ENCODE measurements around the gene HEYL. TPM values are rescaled to one million over a fixed set of nuclear protein-coding genes. Genes with fewer than 3 reads are reported as not detected.

The HEYL gene
- total and polyA plus RNA-seq, 2 of the 8 experiments (the other 6 are each of a cell fraction or from before 2014, with no cell fraction given) = 1.8 to 3.1 TPM

- no peak overlapping the region for H3K27ac ChIP-seq (ENCODE audit: low read depth, low read length)
- H3K56ac ChIP-seq (replicated peaks; ENCODE audit: insufficient read length, low read depth, low read length) = no peak overlapping the region
- no peaks in the 10 kb centered on the region for H3K79me1 ChIP-seq (ENCODE audit: low read depth, low read length)
- no peak overlapping the region for H2BK12ac ChIP-seq (ENCODE audit: low read depth, low read length)
- CTCF ChIA-PET (ENCODE audit: partially characterized antibody) = interaction anchor here (0.7 to 10.5 kb wide), 22 partner anchors 9 to 129 kb away, joined by 3 to 184 read pairs (median 18); partner anchors contain the start of genes HPCAL4 and PPIE
- H3K4me1 ChIP-seq (replicated peaks in 1 of 4; ENCODE audit: control insufficient read depth in 3 of 4, insufficient read depth in 4 of 4, low read length in 3 of 4) = peaks cover 0 to 11% (median 5%) of the 10 kb centered on the region in 4 experiments; a peak in 5 of 7 replicates
- H3K23me2 ChIP-seq (ENCODE audit: low read depth, low read length) = peaks cover 3% of the 10 kb centered on the region; the same call in 1 of the 2 replicates
- no peak overlapping the region for H3K9ac ChIP-seq (replicated peaks in 1 of 4; ENCODE audit: extremely low read depth in 1 of 4, low read depth in 3 of 4, low read length in 3 of 4)
- H4K8ac ChIP-seq (ENCODE audit: extremely low read depth, insufficient read depth, low read length) = no peak overlapping the region
- H3K14ac ChIP-seq (ENCODE audit: insufficient read length) = no peak overlapping the region
- no peak overlapping the region for H2BK15ac ChIP-seq (ENCODE audit: low read length)
- H4K5ac ChIP-seq (ENCODE audit: insufficient read length, low read depth, low read length) = no peak overlapping the region
- H4K20me1 ChIP-seq (replicated peaks in 1 of 2; ENCODE audit: control insufficient read depth in 1 of 2, insufficient read depth in 2 of 2, low read length in 2 of 2) = peaks cover 1 to 6% of the 10 kb centered on the region in 2 experiments
- peak overlapping the region; percentile 90; a peak in 1 of 4 replicates for H3K4me2 ChIP-seq (ENCODE audit: insufficient read depth in 1 of 2, low read depth in 2 of 2, low read length in 2 of 2)
- H3K4me3 ChIP-seq (ENCODE audit: extremely low read depth in 1 of 4, insufficient read depth in 2 of 4, low read depth in 3 of 4, low read length in 4 of 4) = peak overlapping the region in 1 of 4 experiments; percentile 61; a peak in 1 of 8 replicates
- no peak for TF ChIP-seq POLR2AphosphoS5 (IDR thresholded peaks at IDR 0.05; ENCODE audit: low read depth, low read length)
- no peak for TF ChIP-seq USF2 (IDR thresholded peaks at IDR 0.05; ENCODE audit: low read length)
- peaks cover 63 to 98% (median 88%) of the 10 kb centered on the region in 4 experiments for H3K27me3 ChIP-seq (replicated peaks in 1 of 4; ENCODE audit: control insufficient read depth in 3 of 4, extremely low read depth in 1 of 4, insufficient read depth in 3 of 4, low read length in 3 of 4)
- POLR2A ChIA-PET (ENCODE audit: partially characterized antibody) = interaction anchor here (0.8 to 3.4 kb wide), 7 partner anchors 10 to 40 kb away, joined by 3 to 15 read pairs (median 3); partner anchors contain the start of gene HPCAL4
- H2AK5ac ChIP-seq (ENCODE audit: low read depth, low read length) = no peak overlapping the region
- DNase-seq (ENCODE audit: low read depth in 1 of 2, low spot score in 2 of 2) (no peak), FAIRE-seq (no peak)
- no peak overlapping the region for H3K18ac ChIP-seq (ENCODE audit: extremely low read depth, low read length)
- H2BK20ac ChIP-seq (ENCODE audit: low read length) = no peak overlapping the region
- H4K91ac ChIP-seq (replicated peaks; ENCODE audit: insufficient read length, low read length) = no peak overlapping the region
- H3K23ac ChIP-seq (ENCODE audit: insufficient read length) = no peak overlapping the region
- WGBS, 2 experiments (ENCODE audit: extremely low coverage in 1 of 2, insufficient coverage in 1 of 2, insufficient read length in 1 of 2, insufficient replicate concordance in 2 of 2, low coverage in 1 of 2, low lambda C conversion rate in 2 of 2, missing lambda C conversion rate in 1 of 2) = 50% methylated on average over 1 of the region's 1 CpG; no CpG with 5 or more reads in 1 of the 2 experiments
- H3K4ac ChIP-seq (replicated peaks; ENCODE audit: insufficient read length, low read depth, low read length) = no peak overlapping the region
- H2BK5ac ChIP-seq (ENCODE audit: low read depth, low read length) = no peak overlapping the region
- H2AFZ ChIP-seq (ENCODE audit: low read length) = no peak overlapping the region
- peaks cover 0 to 3% (median 0%) of the 10 kb centered on the region in 4 experiments; a peak in 1 of 8 replicates for H3K36me3 ChIP-seq (ENCODE audit: control insufficient read depth in 2 of 4, insufficient read depth in 4 of 4, low read length in 3 of 4)
- H3K9me3 ChIP-seq (ENCODE audit: insufficient read depth in 2 of 2, low read depth in 1 of 2, low read length in 1 of 2) = no peaks in the 10 kb centered on the region; a peak in 1 of 4 replicates
- no peaks in the 10 kb centered on the region for H3K79me2 ChIP-seq (ENCODE audit: control insufficient read depth in 1 of 2, insufficient read depth in 2 of 2, low read length in 2 of 2)
- no peak overlapping the region for H2BK120ac ChIP-seq (replicated peaks; ENCODE audit: low read depth, low read length)
These were observed 31.2 kb upstream of the HEYL start for GRCh38 chr1:39670689-39671088.
